Activated CD4-positive, alpha-beta T cell treated with anti-CD3 and anti-CD28 coated beads for 24 hours (primary cell): ENCODE results near the gene LAMA5.
"Not testable (repeated sequence)": the region's sequence is repeated elsewhere in the genome, so short reads cannot be mapped to it uniquely, and the experiment has no call there.

Source experiments
- DNase-seq, 2 donors: peaks; one replicate each; pipeline ENCODE4 v3.0.0-alpha.2; 2020; ENCODE audit warnings: low read depth in 2 of 2

The LAMA5 gene

GRCh38 chr20:62390317-62391164, 23.4 kb upstream of the LAMA5 start:
- no peak for DNase-seq

GRCh38 chr20:62389601-62390087, 22.5 kb upstream of the LAMA5 start:
- no peak for DNase-seq

GRCh38 chr20:62388839-62389600, 21.9 kb upstream of the LAMA5 start:
- DNase-seq, result no peak

GRCh38 chr20:62387933-62388635, 21.0 kb upstream of the LAMA5 start:
- no peak for DNase-seq

- no peak for DNase-seq
These were observed 20.3 kb upstream of the LAMA5 start for GRCh38 chr20:62387219-62387913.

- peak; percentile 85 to 89 for DNase-seq
These were observed 19.5 kb upstream of the LAMA5 start, which contains the start of gene RPS21 for GRCh38 chr20:62386383-62387218. Gene RPS21, plus strand, starts transcription at chr20:62387103. Its CDS starts 236 bp downstream, at chr20:62387339.

GRCh38 chr20:62382306-62383198, 15.4 kb upstream of the LAMA5 start:
- peak; percentile 72 to 73 for DNase-seq

GRCh38 chr20:62381842-62382241, 14.7 kb upstream of the LAMA5 start:
- DNase-seq, result no peak

GRCh38 chr20:62381202-62381797, 14.2 kb upstream of the LAMA5 start:
- DNase-seq, result no peak

- no peak for DNase-seq
These were observed 11.1 kb upstream of the LAMA5 start for GRCh38 chr20:62378215-62378614.

- no peak for DNase-seq
These were observed 10.6 kb upstream of the LAMA5 start for GRCh38 chr20:62377615-62378178.

- no peak for DNase-seq
These were observed 10.0 kb upstream of the LAMA5 start for GRCh38 chr20:62377064-62377461.

- no peak for DNase-seq
These were observed 9.3 kb upstream of the LAMA5 start for GRCh38 chr20:62376112-62377063.

GRCh38 chr20:62374331-62375152, 7.4 kb upstream of the LAMA5 start:
- no peak for DNase-seq

- not testable (repeated sequence) for DNase-seq
These were observed 6.6 kb upstream of the LAMA5 start for GRCh38 chr20:62373631-62374179.
